Mesendoderm (in vitro differentiated cells): ENCODE results near the gene LAMA2.

Source experiments
- DNase-seq: peaks from one replicate; pipeline ENCODE4 v3.0.0; 2013
- H2AK5ac ChIP-seq: 2 replicates; pipeline ENCODE4 v1.6.1; 2013; ENCODE audit warnings: low read length, inconsistent platforms
- H2BK120ac ChIP-seq: 2 replicates; pipeline ENCODE4 v1.6.1; 2013; ENCODE audit warnings: low read depth, mild to moderate bottlenecking, low read length, moderate library complexity, mixed read lengths
- H2BK15ac ChIP-seq: replicated peaks from 2 replicates; pipeline ENCODE4 v1.6.1; 2013; ENCODE audit warnings: low read depth, mild to moderate bottlenecking, moderate library complexity
- H2BK5ac ChIP-seq: 2 replicates; pipeline ENCODE4 v1.6.1; 2013; ENCODE audit warnings: low read length, inconsistent platforms
- H3K18ac ChIP-seq: 2 replicates; pipeline ENCODE4 v1.6.1; 2013; ENCODE audit warnings: mild to moderate bottlenecking, low read length, mixed read lengths
- H3K23ac ChIP-seq: one replicate; pipeline ENCODE4 v1.6.1; 2013; ENCODE audit warnings: low read length
- H3K27ac ChIP-seq: 2 replicates; pipeline ENCODE4 v1.5.1; 2013; ENCODE audit warnings: low read depth, mild to moderate bottlenecking, inconsistent platforms, low read length, moderate library complexity
- H3K27me3 ChIP-seq: 2 replicates; pipeline ENCODE4 v1.6.1; 2013; ENCODE audit warnings: low read length, control low read depth, mild to moderate bottlenecking, inconsistent platforms; ENCODE audit not compliant: insufficient read depth, poor library complexity
- H3K36me3 ChIP-seq: 2 replicates; pipeline ENCODE4 v1.6.1; 2013; ENCODE audit warnings: low read length, inconsistent platforms; ENCODE audit not compliant: control insufficient read depth, insufficient read depth
- H3K4ac ChIP-seq: one replicate; pipeline ENCODE4 v1.6.1; 2013; ENCODE audit warnings: low read depth, mild to moderate bottlenecking, low read length, moderate library complexity
- H3K4me1 ChIP-seq: 2 replicates; pipeline ENCODE4 v1.6.1; 2013; ENCODE audit warnings: low read depth, low read length, inconsistent platforms; ENCODE audit not compliant: control insufficient read depth
- H3K4me2 ChIP-seq: 2 replicates; pipeline ENCODE4 v1.6.1; 2013; ENCODE audit warnings: low read length
- H3K4me3 ChIP-seq: 2 replicates; pipeline ENCODE4 v1.5.1; 2013; ENCODE audit warnings: mild to moderate bottlenecking, low read length
- H3K56ac ChIP-seq: one replicate; pipeline ENCODE4 v1.6.1; 2013; ENCODE audit warnings: low read length
- H3K79me1 ChIP-seq: 2 replicates; pipeline ENCODE4 v1.6.1; 2013; ENCODE audit warnings: low read length, inconsistent platforms
- H3K79me2 ChIP-seq: 2 replicates; pipeline ENCODE4 v1.6.1; 2013; ENCODE audit warnings: mild to moderate bottlenecking, low read length; ENCODE audit not compliant: control insufficient read depth, insufficient read depth
- H3K9ac ChIP-seq: 2 replicates; pipeline ENCODE4 v1.6.1; 2013; ENCODE audit warnings: low read length, inconsistent platforms
- H4K5ac ChIP-seq: one replicate; pipeline ENCODE4 v1.6.1; 2013; ENCODE audit warnings: low read length
- H4K8ac ChIP-seq: one replicate; pipeline ENCODE4 v1.6.1; 2013; ENCODE audit warnings: low read depth, mild to moderate bottlenecking, control low read depth, low read length, moderate library complexity
- WGBS: extraction: QIAGEN DNeasy Blood & Tissue Kit; methylation state at CpG from one replicate; pipeline ENCODE4 v1.1.7; 2013; ENCODE audit warnings: low lambda C conversion rate, missing lambda C conversion rate; ENCODE audit not compliant: insufficient coverage; ENCODE audit errors: extremely low coverage; 5-methylcytosine and 5-hydroxymethylcytosine counted together

Gene LAMA2

GRCh38 chr6:129239825-129240491, 357.0 kb downstream of the LAMA2 start:
- no peak overlapping the region for H3K4me2 ChIP-seq
- H3K4ac ChIP-seq = no peak overlapping the region
- H3K79me2 ChIP-seq = no peaks in the 10 kb centered on the region
- no peak overlapping the region for H3K23ac ChIP-seq
- DNase-seq = no peak
- no peak overlapping the region for H2BK120ac ChIP-seq
- no peaks in the 10 kb centered on the region for H3K27me3 ChIP-seq
- H3K79me1 ChIP-seq = no peaks in the 10 kb centered on the region
- WGBS = no CpG with 5 or more reads among the region's 10 CpGs
- H2AK5ac ChIP-seq = no peak overlapping the region
- H3K18ac ChIP-seq = no peak overlapping the region
- H3K36me3 ChIP-seq = no peaks in the 10 kb centered on the region
- no peak overlapping the region for H3K56ac ChIP-seq
- no peak overlapping the region for H2BK15ac ChIP-seq
- H4K8ac ChIP-seq = no peak overlapping the region
- no peak overlapping the region for H2BK5ac ChIP-seq
- no peak overlapping the region for H4K5ac ChIP-seq
- no peak overlapping the region for H3K9ac ChIP-seq
- no peaks in the 10 kb centered on the region for H3K4me1 ChIP-seq
- H3K4me3 ChIP-seq = no peak overlapping the region
- no peak overlapping the region for H3K27ac ChIP-seq

GRCh38 chr6:129240492-129240853, 357.5 kb downstream of the LAMA2 start:
- Histone ChIP-seq H3K27me3 (no peaks in the 10 kb centered on the region), H4K8ac (no peak overlapping the region)

DNA sequence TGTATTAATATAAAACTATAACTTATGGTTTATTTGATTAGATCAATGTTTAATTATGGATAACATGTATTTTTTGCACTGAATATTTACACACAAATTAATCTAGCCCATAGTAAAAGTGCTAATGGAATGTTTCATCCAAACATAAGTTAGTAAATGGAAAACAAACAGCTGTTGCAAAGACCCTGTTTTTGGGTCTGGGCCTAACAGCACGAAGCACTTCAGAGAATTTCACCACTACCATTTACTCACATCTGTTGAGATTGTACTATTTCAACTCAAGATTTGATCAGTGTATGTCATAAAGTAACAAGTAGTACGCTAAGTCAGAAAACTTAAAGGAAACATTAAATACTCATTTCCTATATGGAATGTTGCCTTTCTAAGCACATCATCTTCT, 359.6 kb downstream of the LAMA2 start:
- Histone ChIP-seq H3K9ac (no peak overlapping the region), H3K79me2 (no peaks in the 10 kb centered on the region), H2BK5ac (no peak overlapping the region), H2BK15ac (no peak overlapping the region), H3K79me1 (no peaks in the 10 kb centered on the region), H3K4me2 (no peak overlapping the region), H3K36me3 (no peaks in the 10 kb centered on the region), H3K4me3 (no peak overlapping the region), H3K18ac (no peak overlapping the region), H4K8ac (no peak overlapping the region), H4K5ac (no peak overlapping the region), H3K27ac (no peak overlapping the region), H3K56ac (no peak overlapping the region), H3K23ac (no peak overlapping the region), H2BK120ac (no peak overlapping the region), H3K4ac (no peak overlapping the region), H2AK5ac (no peak overlapping the region), H3K4me1 (no peaks in the 10 kb centered on the region), H3K27me3 (no peaks in the 10 kb centered on the region)
- no peak for DNase-seq
- no CpG with 5 or more reads among the region's 2 CpGs for WGBS

More at GRCh38 chr6:129240492-129240853, 357.5 kb downstream of the LAMA2 start:
- Histone ChIP-seq H2BK5ac (no peak overlapping the region), H3K4me2 (no peak overlapping the region), H3K4ac (no peak overlapping the region), H3K56ac (no peak overlapping the region), H3K79me2 (no peaks in the 10 kb centered on the region), H3K27ac (no peak overlapping the region), H3K23ac (no peak overlapping the region), H4K5ac (no peak overlapping the region), H2AK5ac (no peak overlapping the region), H2BK120ac (no peak overlapping the region), H3K18ac (no peak overlapping the region), H3K9ac (no peak overlapping the region), H3K36me3 (no peaks in the 10 kb centered on the region), H3K79me1 (no peaks in the 10 kb centered on the region), H3K4me1 (no peaks in the 10 kb centered on the region), H2BK15ac (no peak overlapping the region), H3K4me3 (no peak overlapping the region)
- no peak for DNase-seq
- no CpG with 5 or more reads among the region's 2 CpGs for WGBS

- 100% methylated on average over 1 of the region's 2 CpGs for WGBS
- no peaks in the 10 kb centered on the region for H3K4me1 ChIP-seq
- H2BK120ac ChIP-seq = no peak overlapping the region
- H3K27ac ChIP-seq = no peak overlapping the region
- no peak overlapping the region for H2AK5ac ChIP-seq
- no peak overlapping the region for H4K5ac ChIP-seq
- no peak overlapping the region for H3K23ac ChIP-seq
- H3K18ac ChIP-seq = no peak overlapping the region
- H3K79me2 ChIP-seq = no peaks in the 10 kb centered on the region
- no peak overlapping the region for H3K56ac ChIP-seq
- no peak overlapping the region for H4K8ac ChIP-seq
- H2BK15ac ChIP-seq = no peak overlapping the region
- H3K9ac ChIP-seq = no peak overlapping the region
- no peak overlapping the region for H3K4ac ChIP-seq
- H3K36me3 ChIP-seq = no peaks in the 10 kb centered on the region
- no peaks in the 10 kb centered on the region for H3K27me3 ChIP-seq
- H2BK5ac ChIP-seq = no peak overlapping the region
- no peaks in the 10 kb centered on the region for H3K79me1 ChIP-seq
- H3K4me3 ChIP-seq = no peak overlapping the region
- H3K4me2 ChIP-seq = no peak overlapping the region
- no peak for DNase-seq
Measured at GRCh38 chr6:129243377-129243776, 360.4 kb downstream of the LAMA2 start.

- Histone ChIP-seq H3K79me2 (no peaks in the 10 kb centered on the region), H3K4ac (no peak overlapping the region), H3K27ac (no peak overlapping the region), H3K4me1 (no peaks in the 10 kb centered on the region), H3K23ac (no peak overlapping the region), H2BK120ac (no peak overlapping the region), H3K79me1 (no peaks in the 10 kb centered on the region), H3K36me3 (no peaks in the 10 kb centered on the region), H3K9ac (no peak overlapping the region), H3K56ac (no peak overlapping the region), H3K4me2 (no peak overlapping the region), H4K8ac (no peak overlapping the region), H3K27me3 (no peaks in the 10 kb centered on the region), H3K4me3 (no peak overlapping the region), H2AK5ac (no peak overlapping the region), H3K18ac (no peak overlapping the region), H2BK15ac (no peak overlapping the region), H2BK5ac (no peak overlapping the region), H4K5ac (no peak overlapping the region)
- WGBS = no CpG with 5 or more reads among the region's 4 CpGs
- no peak for DNase-seq
Measured at GRCh38 chr6:129248946-129249345, 366.0 kb downstream of the LAMA2 start.
